IPS-20b (cell line): Measurements from ENCODE around the gene CLDN6.

Experiments
- H3K27ac ChIP-seq: one replicate; pipeline ENCODE4 v1.5.1; 2013; ENCODE audit warnings: low read length
- H3K27me3 ChIP-seq: 2 replicates; pipeline ENCODE4 v1.6.1; 2013; ENCODE audit warnings: mild to moderate bottlenecking, low read length, inconsistent platforms; ENCODE audit not compliant: insufficient read depth
- H3K36me3 ChIP-seq: 2 replicates; pipeline ENCODE4 v1.6.1; 2013; ENCODE audit warnings: low read depth, mild to moderate bottlenecking, inconsistent platforms, low read length, moderate library complexity; ENCODE audit not compliant: insufficient read depth
- H3K4me1 ChIP-seq: 2 replicates; pipeline ENCODE4 v1.6.1; 2013; ENCODE audit warnings: mild to moderate bottlenecking, control low read depth, inconsistent platforms, low read length, moderate library complexity; ENCODE audit not compliant: insufficient read depth
- H3K4me3 ChIP-seq: 2 replicates; pipeline ENCODE4 v1.5.1; 2013; ENCODE audit warnings: mild to moderate bottlenecking, low read length, inconsistent platforms
- H3K9ac ChIP-seq: 2 replicates; pipeline ENCODE4 v1.6.1; 2013; ENCODE audit warnings: low read depth, mild to moderate bottlenecking, inconsistent platforms, low read length, moderate library complexity
- H3K9me3 ChIP-seq: 2 replicates; pipeline ENCODE4 v1.6.1; 2013; ENCODE audit warnings: mild to moderate bottlenecking, low read depth, low read length, inconsistent platforms; ENCODE audit not compliant: insufficient read depth

The CLDN6 gene

GRCh38 chr16:3007957-3008689 lies 9.9 kb downstream of the CLDN6 start:
- Histone ChIP-seq H3K9me3 (no peaks in the 10 kb centered on the region), H3K27me3 (peaks cover 34% of the 10 kb centered on the region), H3K27ac (peak overlapping the region; percentile 94), H3K9ac (peak overlapping the region; percentile 92), H3K4me3 (peak overlapping the region; percentile 63), H3K36me3 (no peaks in the 10 kb centered on the region), H3K4me1 (peaks cover 34% of the 10 kb centered on the region)

GRCh38 chr16:3007059-3007956 lies 10.7 kb downstream of the CLDN6 start:
- Histone ChIP-seq H3K9me3 (no peaks in the 10 kb centered on the region), H3K27ac (peak overlapping the region; percentile 86), H3K9ac (peak overlapping the region; percentile 92), H3K4me3 (peak overlapping the region; percentile 63), H3K27me3 (peaks cover 25% of the 10 kb centered on the region), H3K4me1 (peaks cover 31% of the 10 kb centered on the region), H3K36me3 (no peaks in the 10 kb centered on the region)

GRCh38 chr16:3004781-3005284 lies 13.2 kb downstream of the CLDN6 start:
- Histone ChIP-seq H3K9me3 (no peaks in the 10 kb centered on the region), H3K27me3 (peaks cover 15% of the 10 kb centered on the region; the same call in 1 of the 2 replicates), H3K4me3 (peak overlapping the region; percentile 65), H3K9ac (no peak overlapping the region), H3K27ac (no peak overlapping the region), H3K4me1 (peaks cover 28% of the 10 kb centered on the region), H3K36me3 (no peaks in the 10 kb centered on the region)

- H3K27me3 ChIP-seq, result peaks cover 15% of the 10 kb centered on the region; the same call in 1 of the 2 replicates
- H3K4me1 ChIP-seq, result peaks cover 28% of the 10 kb centered on the region
- no peak overlapping the region for H3K9ac ChIP-seq
- H3K4me3 ChIP-seq, result no peak overlapping the region
- H3K27ac ChIP-seq, result no peak overlapping the region
- no peaks in the 10 kb centered on the region for H3K36me3 ChIP-seq
- no peaks in the 10 kb centered on the region for H3K9me3 ChIP-seq
These were observed 13.7 kb downstream of the CLDN6 start for GRCh38 chr16:3004319-3004718.

GRCh38 chr16:3003582-3004270 lies 14.3 kb downstream of the CLDN6 start:
- Histone ChIP-seq H3K36me3 (no peaks in the 10 kb centered on the region), H3K4me1 (peaks cover 23% of the 10 kb centered on the region), H3K9me3 (no peaks in the 10 kb centered on the region), H3K27ac (no peak overlapping the region), H3K9ac (no peak overlapping the region), H3K27me3 (peaks cover 15% of the 10 kb centered on the region; the same call in 1 of the 2 replicates), H3K4me3 (no peak overlapping the region)

- H3K27me3 ChIP-seq, result peaks cover 4% of the 10 kb centered on the region; the same call in 1 of the 2 replicates
- H3K36me3 ChIP-seq, result no peaks in the 10 kb centered on the region
- no peak overlapping the region for H3K4me3 ChIP-seq
- peaks cover 5% of the 10 kb centered on the region; the same call in 1 of the 2 replicates for H3K4me1 ChIP-seq
- no peak overlapping the region for H3K27ac ChIP-seq
- H3K9ac ChIP-seq, result no peak overlapping the region
- no peaks in the 10 kb centered on the region for H3K9me3 ChIP-seq
These were observed 16.7 kb downstream of the CLDN6 start for GRCh38 chr16:3001316-3001715.

- Histone ChIP-seq H3K36me3 (no peaks in the 10 kb centered on the region), H3K27me3 (peaks cover 4% of the 10 kb centered on the region; the same call in 1 of the 2 replicates), H3K9ac (no peak overlapping the region), H3K27ac (no peak overlapping the region), H3K4me3 (no peak overlapping the region), H3K9me3 (no peaks in the 10 kb centered on the region), H3K4me1 (no peaks in the 10 kb centered on the region)
These were observed 17.4 kb downstream of the CLDN6 start for GRCh38 chr16:3000540-3000939.

- Histone ChIP-seq H3K36me3 (no peaks in the 10 kb centered on the region), H3K4me1 (no peaks in the 10 kb centered on the region), H3K27ac (no peak overlapping the region), H3K27me3 (peaks cover 2% of the 10 kb centered on the region; the same call in 1 of the 2 replicates), H3K9me3 (no peaks in the 10 kb centered on the region), H3K9ac (no peak overlapping the region), H3K4me3 (no peak overlapping the region)
These were observed 18.1 kb downstream of the CLDN6 start for GRCh38 chr16:2999929-3000328.

GRCh38 chr16:2996298-2996697 lies 21.7 kb downstream of the CLDN6 start:
- Histone ChIP-seq H3K27me3 (no peaks in the 10 kb centered on the region), H3K4me3 (no peak overlapping the region), H3K4me1 (no peaks in the 10 kb centered on the region), H3K9me3 (no peaks in the 10 kb centered on the region), H3K27ac (no peak overlapping the region), H3K9ac (no peak overlapping the region), H3K36me3 (no peaks in the 10 kb centered on the region)

GRCh38 chr16:2992383-2993081 lies 25.5 kb downstream of the CLDN6 start:
- Histone ChIP-seq H3K4me1 (peaks cover 4% of the 10 kb centered on the region; the same call in 1 of the 2 replicates), H3K4me3 (no peak overlapping the region), H3K9ac (no peak overlapping the region), H3K27ac (no peak overlapping the region), H3K36me3 (no peaks in the 10 kb centered on the region), H3K27me3 (no peaks in the 10 kb centered on the region; the same call in 1 of the 2 replicates), H3K9me3 (no peaks in the 10 kb centered on the region)
